ENCODE data around the gene ABCB1. TPM values are rescaled to one million over a fixed set of nuclear protein-coding genes. Genes with fewer than 3 reads are reported as not detected.
"Not testable (repeated sequence)": the region's sequence is repeated elsewhere in the genome, so short reads cannot be mapped to it uniquely, and the experiment has no call there.

ABCB1 gene
- polyA plus RNA-seq, 4 donors: 17.3 to 87.6 (median 58.6) TPM

DNA sequence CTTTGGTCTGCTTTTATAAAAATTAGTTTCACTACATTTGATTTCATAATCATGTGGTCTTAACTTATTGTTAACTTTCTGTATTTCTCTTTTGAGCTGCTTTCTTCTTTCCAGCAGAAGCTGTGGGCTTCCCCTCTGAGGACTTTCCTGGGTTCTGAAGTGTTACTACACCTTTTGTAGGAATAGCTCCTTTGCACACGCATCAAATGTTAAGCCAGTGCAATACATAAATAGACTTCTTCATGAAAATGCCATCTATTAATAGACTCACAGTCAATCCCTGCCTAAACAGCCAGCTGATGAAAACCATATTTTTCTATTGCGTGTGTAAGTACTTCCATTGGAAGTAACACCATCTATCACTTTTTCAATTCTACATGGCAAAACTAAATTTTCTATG, 126.7 kb downstream of the ABCB1 start:
- no peak for FAIRE-seq
- peaks cover 0 to 22% (median 7%) of the 10 kb centered on the region in 3 donors for H3K27me3 ChIP-seq (ENCODE audit: control insufficient read depth in 3 of 3, insufficient read depth in 3 of 3, low read length in 3 of 3)
- no peaks in the 10 kb centered on the region for H3K9me3 ChIP-seq (ENCODE audit: control insufficient read depth in 2 of 2, insufficient read depth in 1 of 2, low read depth in 1 of 2, low read length in 1 of 2)
- no peak for DNase-seq
- WGBS, 3 donors: 53 to 60% (median 58%) methylated on average over 2 of the region's 2 CpGs
- no peaks in the 10 kb centered on the region for H3K4me1 ChIP-seq (ENCODE audit: control insufficient read depth in 3 of 3, insufficient read depth in 2 of 3, low read depth in 1 of 3, low read length in 2 of 3)
- no peak overlapping the region for H3K4me3 ChIP-seq (ENCODE audit: low read depth in 1 of 3, low read length in 3 of 3)
- no peaks in the 10 kb centered on the region for H3K36me3 ChIP-seq (ENCODE audit: control insufficient read depth in 3 of 3, insufficient read depth in 2 of 3, low read depth in 1 of 3, low read length in 3 of 3)
- peak overlapping the region in 1 of 3 donors; percentile 20 for H3K27ac ChIP-seq (ENCODE audit: low read depth in 1 of 3, low read length in 2 of 3)

DNA sequence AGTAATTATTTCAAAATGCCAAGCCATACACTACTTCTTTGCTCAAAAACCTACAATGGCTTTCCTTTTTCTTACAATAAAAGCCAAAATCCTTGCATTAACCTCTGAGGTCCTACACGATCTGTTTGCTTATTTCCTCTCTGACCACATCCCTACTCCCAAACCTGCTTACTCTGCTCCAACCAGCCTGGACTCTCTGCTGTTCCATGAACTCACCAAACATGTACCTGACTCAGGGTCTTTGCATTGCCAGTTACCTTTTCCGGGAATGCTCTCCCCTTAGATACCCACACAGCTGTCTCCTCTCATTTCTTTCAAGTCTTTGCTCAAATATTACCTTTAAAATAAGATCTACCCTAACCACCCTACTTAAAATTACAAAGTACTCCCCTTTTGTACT, 127.5 kb downstream of the ABCB1 start:
- DNase-seq (no peak), FAIRE-seq (no peak)
- H3K4me3 ChIP-seq (ENCODE audit: low read depth in 1 of 3, low read length in 3 of 3): no peak overlapping the region
- peaks cover 0 to 22% (median 7%) of the 10 kb centered on the region in 3 donors for H3K27me3 ChIP-seq (ENCODE audit: control insufficient read depth in 3 of 3, insufficient read depth in 3 of 3, low read length in 3 of 3)
- no peaks in the 10 kb centered on the region for H3K9me3 ChIP-seq (ENCODE audit: control insufficient read depth in 2 of 2, insufficient read depth in 1 of 2, low read depth in 1 of 2, low read length in 1 of 2)
- no peaks in the 10 kb centered on the region for H3K4me1 ChIP-seq (ENCODE audit: control insufficient read depth in 3 of 3, insufficient read depth in 2 of 3, low read depth in 1 of 3, low read length in 2 of 3)
- WGBS, 3 donors: 46 to 78% (median 65%) methylated on average over 2 of the region's 2 CpGs
- H3K36me3 ChIP-seq (ENCODE audit: control insufficient read depth in 3 of 3, insufficient read depth in 2 of 3, low read depth in 1 of 3, low read length in 3 of 3): no peaks in the 10 kb centered on the region
- no peak overlapping the region for H3K27ac ChIP-seq (ENCODE audit: low read depth in 1 of 3, low read length in 2 of 3)

DNA sequence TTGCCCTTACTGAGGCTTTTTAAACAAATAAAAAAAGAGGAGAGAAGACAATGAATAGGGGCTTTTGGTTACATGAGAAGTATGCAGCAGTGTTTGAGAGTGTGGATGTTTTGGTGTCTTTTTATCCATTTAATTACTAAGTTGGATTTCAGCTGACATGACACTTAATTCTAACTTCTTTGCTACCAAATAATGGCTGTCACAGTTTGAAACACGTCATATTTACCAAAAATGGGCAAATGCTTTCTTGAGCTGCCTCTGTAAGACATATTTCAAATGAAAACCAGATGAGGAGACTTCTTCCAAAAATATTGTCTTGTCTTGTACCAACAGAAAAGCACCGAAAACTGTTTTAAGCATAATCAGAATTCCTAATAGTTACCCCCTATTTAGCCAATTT, 129.2 kb downstream of the ABCB1 start:
- DNase-seq (no peak), FAIRE-seq (no peak)
- 88 to 90% (median 89%) methylated on average over 2 of the region's 2 CpGs for WGBS, 3 donors
- no peaks in the 10 kb centered on the region for H3K36me3 ChIP-seq (ENCODE audit: control insufficient read depth in 3 of 3, insufficient read depth in 2 of 3, low read depth in 1 of 3, low read length in 3 of 3)
- peaks cover 0 to 22% (median 7%) of the 10 kb centered on the region in 3 donors for H3K27me3 ChIP-seq (ENCODE audit: control insufficient read depth in 3 of 3, insufficient read depth in 3 of 3, low read length in 3 of 3)
- no peak overlapping the region for H3K27ac ChIP-seq (ENCODE audit: low read depth in 1 of 3, low read length in 2 of 3)
- no peaks in the 10 kb centered on the region for H3K9me3 ChIP-seq (ENCODE audit: control insufficient read depth in 2 of 2, insufficient read depth in 1 of 2, low read depth in 1 of 2, low read length in 1 of 2)
- H3K4me1 ChIP-seq (ENCODE audit: control insufficient read depth in 3 of 3, insufficient read depth in 2 of 3, low read depth in 1 of 3, low read length in 2 of 3): no peaks in the 10 kb centered on the region
- H3K4me3 ChIP-seq (ENCODE audit: low read depth in 1 of 3, low read length in 3 of 3): no peak overlapping the region

DNA sequence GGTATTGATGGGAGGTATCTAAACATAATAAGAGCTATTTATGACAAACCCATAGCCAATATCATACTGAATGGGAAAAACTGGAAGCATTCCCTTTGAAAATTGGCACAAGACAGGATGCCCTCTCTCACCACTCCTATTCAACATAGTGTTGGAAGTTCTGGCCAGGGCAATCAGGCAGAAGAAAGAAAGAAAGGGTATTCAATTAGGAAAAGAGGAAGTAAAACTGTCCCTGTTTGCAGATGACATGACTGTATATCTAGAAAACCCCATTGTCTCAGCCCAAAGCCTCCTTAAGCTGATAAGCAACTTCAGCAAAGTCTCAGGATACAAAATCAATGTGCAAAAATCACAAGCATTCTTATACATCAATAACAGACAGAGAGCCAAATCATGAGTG, 131.5 kb downstream of the ABCB1 start:
- FAIRE-seq; H3K36me3 ChIP-seq (ENCODE audit: control insufficient read depth in 3 of 3, insufficient read depth in 2 of 3, low read depth in 1 of 3, low read length in 3 of 3); H3K27me3 ChIP-seq (ENCODE audit: control insufficient read depth in 3 of 3, insufficient read depth in 3 of 3, low read length in 3 of 3); DNase-seq; H3K4me1 ChIP-seq (ENCODE audit: control insufficient read depth in 3 of 3, insufficient read depth in 2 of 3, low read depth in 1 of 3, low read length in 2 of 3); H3K27ac ChIP-seq (ENCODE audit: low read depth in 1 of 3, low read length in 2 of 3); H3K4me3 ChIP-seq (ENCODE audit: low read depth in 1 of 3, low read length in 3 of 3); H3K9me3 ChIP-seq (ENCODE audit: control insufficient read depth in 2 of 2, insufficient read depth in 1 of 2, low read depth in 1 of 2, low read length in 1 of 2): not testable (repeated sequence)

DNA sequence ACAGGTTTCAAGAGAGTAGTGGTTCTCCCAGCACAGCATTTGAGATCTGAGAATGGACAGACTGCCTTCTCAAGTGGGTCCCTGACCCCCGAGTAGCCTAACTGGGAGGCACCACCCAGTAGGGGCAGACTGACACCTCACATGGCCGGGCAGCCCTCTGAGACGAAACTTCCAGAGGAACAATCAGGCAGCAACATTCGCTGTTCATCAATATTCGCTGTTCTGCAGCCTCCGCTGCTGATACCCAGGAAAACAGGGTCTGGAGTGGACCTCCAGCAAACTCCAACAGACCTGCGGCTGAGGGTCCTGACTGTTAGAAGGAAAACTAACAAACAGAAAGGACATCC, 135.2 kb downstream of the ABCB1 start:
- FAIRE-seq; H3K36me3 ChIP-seq (ENCODE audit: control insufficient read depth in 3 of 3, insufficient read depth in 2 of 3, low read depth in 1 of 3, low read length in 3 of 3); H3K9me3 ChIP-seq (ENCODE audit: control insufficient read depth in 2 of 2, insufficient read depth in 1 of 2, low read depth in 1 of 2, low read length in 1 of 2); H3K27ac ChIP-seq (ENCODE audit: low read depth in 1 of 3, low read length in 2 of 3); H3K27me3 ChIP-seq (ENCODE audit: control insufficient read depth in 3 of 3, insufficient read depth in 3 of 3, low read length in 3 of 3); H3K4me1 ChIP-seq (ENCODE audit: control insufficient read depth in 3 of 3, insufficient read depth in 2 of 3, low read depth in 1 of 3, low read length in 2 of 3); H3K4me3 ChIP-seq (ENCODE audit: low read depth in 1 of 3, low read length in 3 of 3); DNase-seq: not testable (repeated sequence)
- WGBS, 3 donors: 82 to 86% (median 82%) methylated on average over 7 of the region's 7 CpGs

DNA sequence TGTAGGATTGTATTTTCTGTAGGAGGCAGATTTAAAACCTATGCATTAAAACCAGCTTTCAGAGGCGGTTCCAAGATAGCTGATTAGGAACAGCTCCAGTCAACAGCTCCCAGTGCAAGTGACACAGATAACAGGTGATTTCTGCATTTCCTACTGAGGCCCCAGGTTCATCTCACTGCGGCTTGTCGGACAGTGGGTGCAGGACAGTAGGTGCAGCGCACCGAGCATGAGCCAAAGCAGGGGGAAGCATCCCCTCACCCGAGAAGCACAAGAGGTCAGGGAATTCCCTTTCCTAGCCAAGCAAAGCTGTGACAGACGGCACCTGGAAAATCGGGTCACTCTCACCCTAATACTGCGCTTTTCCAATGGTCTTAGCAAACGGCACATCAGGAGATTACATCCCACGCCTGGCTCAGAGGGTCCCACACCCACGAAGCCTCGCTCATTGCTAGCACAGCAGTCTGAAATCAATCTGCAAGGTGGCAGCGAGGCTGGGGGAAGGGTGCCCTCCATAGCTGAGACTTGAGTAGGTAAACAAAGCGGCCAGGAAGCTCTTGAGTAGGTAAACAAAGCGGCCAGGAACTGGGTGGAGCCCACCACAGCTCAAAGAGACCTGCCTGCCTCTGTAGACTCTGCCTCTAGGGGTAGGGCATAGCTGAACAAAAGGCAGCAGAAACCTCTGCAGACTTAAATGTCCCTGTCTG, 135.7 kb downstream of the ABCB1 start:
- not testable (repeated sequence) for H3K4me3 ChIP-seq (ENCODE audit: low read depth in 1 of 3, low read length in 3 of 3); H3K27ac ChIP-seq (ENCODE audit: low read depth in 1 of 3, low read length in 2 of 3); H3K4me1 ChIP-seq (ENCODE audit: control insufficient read depth in 3 of 3, insufficient read depth in 2 of 3, low read depth in 1 of 3, low read length in 2 of 3); H3K36me3 ChIP-seq (ENCODE audit: control insufficient read depth in 3 of 3, insufficient read depth in 2 of 3, low read depth in 1 of 3, low read length in 3 of 3); H3K27me3 ChIP-seq (ENCODE audit: control insufficient read depth in 3 of 3, insufficient read depth in 3 of 3, low read length in 3 of 3); FAIRE-seq; H3K9me3 ChIP-seq (ENCODE audit: control insufficient read depth in 2 of 2, insufficient read depth in 1 of 2, low read depth in 1 of 2, low read length in 1 of 2)
- 31 to 54% (median 42%) methylated on average over 16 of the region's 16 CpGs for WGBS, 3 donors
- peak; percentile 16 to 35 for DNase-seq

DNA sequence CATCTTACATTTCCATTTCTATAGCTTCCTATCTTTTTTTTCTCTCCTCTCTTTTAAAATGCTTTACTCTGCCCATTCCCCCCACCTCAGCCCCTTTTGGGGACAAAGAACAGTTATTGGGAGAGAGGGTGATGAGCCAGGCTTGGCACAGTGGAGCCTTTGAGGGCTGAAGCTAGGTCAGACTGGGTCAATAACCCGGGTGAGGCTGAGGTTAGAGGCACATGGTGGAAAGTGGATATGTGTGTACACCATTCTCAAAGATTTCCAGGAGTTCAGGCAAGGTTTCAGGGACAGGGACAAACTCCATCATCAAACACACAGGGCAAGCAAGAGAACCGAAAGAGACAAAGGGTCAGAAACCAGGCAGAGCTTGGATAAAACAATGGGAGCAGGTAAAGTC, 136.7 kb downstream of the ABCB1 start:
- no peak for FAIRE-seq
- DNase-seq: no peak
- no peak overlapping the region for H3K4me3 ChIP-seq (ENCODE audit: low read depth in 1 of 3, low read length in 3 of 3)
- 55 to 74% (median 61%) methylated on average over 2 of the region's 2 CpGs for WGBS, 3 donors
- no peaks in the 10 kb centered on the region for H3K9me3 ChIP-seq (ENCODE audit: control insufficient read depth in 2 of 2, insufficient read depth in 1 of 2, low read depth in 1 of 2, low read length in 1 of 2)
- H3K27ac ChIP-seq (ENCODE audit: low read depth in 1 of 3, low read length in 2 of 3): no peak overlapping the region
- no peaks in the 10 kb centered on the region for H3K36me3 ChIP-seq (ENCODE audit: control insufficient read depth in 3 of 3, insufficient read depth in 2 of 3, low read depth in 1 of 3, low read length in 3 of 3)
- peaks cover 0 to 3% (median 0%) of the 10 kb centered on the region in 3 donors for H3K27me3 ChIP-seq (ENCODE audit: control insufficient read depth in 3 of 3, insufficient read depth in 3 of 3, low read length in 3 of 3)
- H3K4me1 ChIP-seq (ENCODE audit: control insufficient read depth in 3 of 3, insufficient read depth in 2 of 3, low read depth in 1 of 3, low read length in 2 of 3): no peaks in the 10 kb centered on the region

DNA sequence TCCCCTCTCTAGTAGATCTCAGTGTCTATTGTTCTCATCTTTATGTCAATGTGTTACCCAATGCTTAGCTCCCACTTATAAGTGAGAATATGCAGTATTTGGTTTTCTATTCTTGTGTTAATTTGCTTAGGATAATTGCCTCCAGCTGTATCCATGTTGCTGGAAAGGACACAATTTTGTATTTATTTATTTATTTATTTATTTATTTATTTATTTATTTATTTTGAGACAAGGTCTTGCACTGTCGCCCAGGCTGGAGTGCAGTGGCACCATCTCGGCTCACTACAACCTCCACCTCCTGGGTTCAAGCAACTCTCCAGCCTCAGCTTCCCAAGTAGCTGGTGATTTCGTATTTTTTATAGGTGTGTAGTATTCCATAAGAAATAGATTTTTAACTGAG, 140.2 kb downstream of the ABCB1 start:
- not testable (repeated sequence) for FAIRE-seq; H3K36me3 ChIP-seq (ENCODE audit: control insufficient read depth in 3 of 3, insufficient read depth in 2 of 3, low read depth in 1 of 3, low read length in 3 of 3); H3K4me1 ChIP-seq (ENCODE audit: control insufficient read depth in 3 of 3, insufficient read depth in 2 of 3, low read depth in 1 of 3, low read length in 2 of 3); DNase-seq; H3K27ac ChIP-seq (ENCODE audit: low read depth in 1 of 3, low read length in 2 of 3); H3K9me3 ChIP-seq (ENCODE audit: control insufficient read depth in 2 of 2, insufficient read depth in 1 of 2, low read depth in 1 of 2, low read length in 1 of 2); H3K27me3 ChIP-seq (ENCODE audit: control insufficient read depth in 3 of 3, insufficient read depth in 3 of 3, low read length in 3 of 3); H3K4me3 ChIP-seq (ENCODE audit: low read depth in 1 of 3, low read length in 3 of 3)
- WGBS, 3 donors: 85 to 95% (median 88%) methylated on average over 3 of the region's 3 CpGs

DNA sequence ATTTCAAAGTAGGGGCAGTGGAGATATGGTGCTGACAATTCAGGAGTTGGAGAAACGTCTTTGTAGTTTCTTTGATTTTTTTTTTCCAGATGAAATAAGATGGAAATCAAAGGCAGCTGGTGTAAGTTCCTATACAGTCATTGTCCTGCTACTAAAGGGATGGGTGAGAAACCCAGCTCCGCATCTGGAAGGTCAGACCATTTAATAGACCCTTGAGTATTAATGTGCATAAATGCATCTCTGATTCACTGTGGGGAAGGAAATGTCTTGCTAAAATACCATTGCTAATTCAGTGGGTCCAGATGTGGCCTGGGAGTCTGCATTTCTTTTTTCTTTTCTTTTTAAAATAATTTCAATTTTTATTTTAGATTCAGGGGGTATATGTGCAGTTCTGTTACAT, 140.7 kb downstream of the ABCB1 start:
- DNase-seq (no peak), FAIRE-seq (no peak)
- no peaks in the 10 kb centered on the region for H3K4me1 ChIP-seq (ENCODE audit: control insufficient read depth in 3 of 3, insufficient read depth in 2 of 3, low read depth in 1 of 3, low read length in 2 of 3)
- H3K36me3 ChIP-seq (ENCODE audit: control insufficient read depth in 3 of 3, insufficient read depth in 2 of 3, low read depth in 1 of 3, low read length in 3 of 3): no peaks in the 10 kb centered on the region
- no peak overlapping the region for H3K4me3 ChIP-seq (ENCODE audit: low read depth in 1 of 3, low read length in 3 of 3)
- 83 to 88% (median 83%) methylated on average over 2 of the region's 2 CpGs for WGBS, 3 donors
- H3K9me3 ChIP-seq (ENCODE audit: control insufficient read depth in 2 of 2, insufficient read depth in 1 of 2, low read depth in 1 of 2, low read length in 1 of 2): no peaks in the 10 kb centered on the region
- H3K27ac ChIP-seq (ENCODE audit: low read depth in 1 of 3, low read length in 2 of 3): no peak overlapping the region
- peaks cover 0 to 5% (median 0%) of the 10 kb centered on the region in 3 donors for H3K27me3 ChIP-seq (ENCODE audit: control insufficient read depth in 3 of 3, insufficient read depth in 3 of 3, low read length in 3 of 3)

Measured in small intestine (tissue), 7 donors.